ENCODE results near the gene RPL7A. TPM values are rescaled to one million over a fixed set of nuclear protein-coding genes. Genes with fewer than 3 reads are reported as not detected.
"Not testable (repeated sequence)": the region's sequence is repeated elsewhere in the genome, so short reads cannot be mapped to it uniquely, and the experiment has no call there.

RPL7A gene
- total and polyA plus RNA-seq, 2 donors (not counting 3 experiments of a cell fraction or from before 2014, with no cell fraction given): 2,112 to 2,329 TPM

DNA sequence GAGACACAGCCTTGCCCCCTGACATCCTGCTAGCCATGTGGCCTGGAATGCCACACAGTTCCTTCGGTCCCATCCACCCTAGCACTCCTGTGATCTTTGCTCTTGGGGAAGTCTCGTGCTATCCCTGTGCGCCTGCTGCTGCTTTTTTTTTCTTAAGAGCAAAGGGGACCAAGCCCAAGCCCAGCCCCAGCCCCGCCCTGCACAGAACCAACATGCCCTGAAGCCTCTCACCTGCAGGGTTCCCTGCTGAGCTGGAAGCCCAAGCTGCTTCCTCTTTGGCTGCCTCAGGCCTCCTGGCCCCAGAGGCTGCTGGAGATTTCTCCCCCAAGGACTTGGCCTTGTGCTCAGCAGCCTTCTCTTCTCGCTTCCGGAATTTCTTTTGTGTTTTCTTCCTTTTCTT, 13.9 kb upstream of the RPL7A start:
- Histone ChIP-seq H3K9me3 (replicated peaks; ENCODE audit: control insufficient read depth, insufficient read depth, low read length) (no peaks in the 10 kb centered on the region), H3K36me3 (ENCODE audit: control insufficient read depth in 2 of 2, extremely low read depth in 1 of 2, insufficient read depth in 2 of 2, low read length in 2 of 2) (peaks cover 11 to 39% of the 10 kb centered on the region in 2 experiments), H3K4me2 (ENCODE audit: insufficient read depth, low read length) (no peak overlapping the region), H3K27me3 (ENCODE audit: control insufficient read depth in 2 of 2, insufficient read depth in 2 of 2, low read length in 2 of 2) (no peaks in the 10 kb centered on the region), H2AFZ (ENCODE audit: low read depth, low read length) (no peak overlapping the region), H3K9me1 (replicated peaks; ENCODE audit: control insufficient read depth, extremely low read depth, insufficient read depth, low read length) (no peaks in the 10 kb centered on the region), H3K9ac (replicated peaks; ENCODE audit: extremely low read depth, insufficient read depth, low read length) (no peak overlapping the region), H3K79me2 (ENCODE audit: control insufficient read depth, insufficient read depth, low read length) (peaks cover 23% of the 10 kb centered on the region), H3K27ac (ENCODE audit: insufficient read depth, low read depth, low read length) (no peak overlapping the region), H3K4me1 (ENCODE audit: control insufficient read depth, extremely low read depth, insufficient read depth, low read length) (peaks cover 7% of the 10 kb centered on the region), H3K4me3 (replicated peaks in 1 of 3; ENCODE audit: insufficient read depth in 1 of 3, low read depth in 1 of 3, low read length in 3 of 3) (no peak overlapping the region), H4K20me1 (replicated peaks; ENCODE audit: control insufficient read depth, extremely low read depth, insufficient read depth, low read length) (no peaks in the 10 kb centered on the region)
- DNase-seq (ENCODE audit: low read depth, low spot score): no peak
- TF ChIP-seq JUN (IDR thresholded peaks at IDR 0.05; ENCODE audit: borderline replicate concordance, insufficient read depth, insufficient read length, low read depth) (no peak), GATA2 (IDR thresholded peaks at IDR 0.05; ENCODE audit: insufficient read depth, insufficient read length, low read depth, low read length) (no peak), POLR2AphosphoS5 (IDR thresholded peaks at IDR 0.05; ENCODE audit: insufficient read depth, low read depth, low read length) (no peak)
- TF ChIP-seq, protein P1, sequence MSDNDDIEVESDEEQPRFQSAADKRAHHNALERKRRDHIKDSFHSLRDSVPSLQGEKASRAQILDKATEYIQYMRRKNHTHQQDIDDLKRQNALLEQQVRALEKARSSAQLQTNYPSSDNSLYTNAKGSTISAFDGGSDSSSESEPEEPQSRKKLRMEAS (IDR thresholded peaks at IDR 0.05; ENCODE audit: insufficient read depth, insufficient read length): no peak
- TF ChIP-seq, protein P2, sequence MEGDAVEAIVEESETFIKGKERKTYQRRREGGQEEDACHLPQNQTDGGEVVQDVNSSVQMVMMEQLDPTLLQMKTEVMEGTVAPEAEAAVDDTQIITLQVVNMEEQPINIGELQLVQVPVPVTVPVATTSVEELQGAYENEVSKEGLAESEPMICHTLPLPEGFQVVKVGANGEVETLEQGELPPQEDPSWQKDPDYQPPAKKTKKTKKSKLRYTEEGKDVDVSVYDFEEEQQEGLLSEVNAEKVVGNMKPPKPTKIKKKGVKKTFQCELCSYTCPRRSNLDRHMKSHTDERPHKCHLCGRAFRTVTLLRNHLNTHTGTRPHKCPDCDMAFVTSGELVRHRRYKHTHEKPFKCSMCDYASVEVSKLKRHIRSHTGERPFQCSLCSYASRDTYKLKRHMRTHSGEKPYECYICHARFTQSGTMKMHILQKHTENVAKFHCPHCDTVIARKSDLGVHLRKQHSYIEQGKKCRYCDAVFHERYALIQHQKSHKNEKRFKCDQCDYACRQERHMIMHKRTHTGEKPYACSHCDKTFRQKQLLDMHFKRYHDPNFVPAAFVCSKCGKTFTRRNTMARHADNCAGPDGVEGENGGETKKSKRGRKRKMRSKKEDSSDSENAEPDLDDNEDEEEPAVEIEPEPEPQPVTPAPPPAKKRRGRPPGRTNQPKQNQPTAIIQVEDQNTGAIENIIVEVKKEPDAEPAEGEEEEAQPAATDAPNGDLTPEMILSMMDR (IDR thresholded peaks at IDR 0.05; ENCODE audit: extremely low read depth in 1 of 2, insufficient read depth in 1 of 2, low read depth in 1 of 2, low read length in 2 of 2): no peak
- FAIRE-seq: no peak
- ChIA-PET CTCF (interaction anchor here (0.7 to 2.4 kb wide), 2 partner anchors 95 to 148 kb away, joined by 3 to 18 read pairs; no protein-coding TSS in a partner anchor), POLR2A (no interaction called here)
- dilution Hi-C loops (cut with MboI; ENCODE audit: extremely low pct_ligation_motif_present, low sequenced_read_pairs) (no loop called here), intact Hi-C loops (cut with micrococcal nuclease) (no loop called here)
- no TSS peak for BruUV-seq (replicated peaks)

DNA sequence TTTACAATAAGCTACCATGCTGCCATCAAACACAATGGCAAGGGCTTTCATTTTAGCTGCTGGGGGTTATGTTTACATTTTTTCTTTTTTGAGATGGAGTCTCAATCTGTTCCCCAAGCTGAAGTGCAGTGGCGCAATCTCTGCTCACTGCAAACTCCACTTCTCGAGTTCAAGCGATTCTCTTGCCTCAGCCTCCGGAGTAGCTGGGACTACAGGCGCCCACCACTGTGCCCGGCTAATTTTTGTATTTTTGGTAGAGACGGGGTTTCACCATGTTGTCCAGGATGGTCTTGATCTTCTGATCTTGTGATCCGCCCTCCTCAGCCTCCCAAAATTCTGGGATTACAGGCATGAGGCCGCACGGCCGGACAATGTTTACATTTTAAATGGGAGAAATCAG, 13.1 kb upstream of the RPL7A start:
- CTCF ChIA-PET: interaction anchor here (1.0 to 2.4 kb wide), 4 partner anchors 9 to 152 kb away, joined by 3 to 18 read pairs (median 3); no protein-coding TSS in a partner anchor

More for the DNA sequence above, 13.1 kb upstream of the RPL7A start:
- H3K9me3 ChIP-seq (replicated peaks; ENCODE audit: control insufficient read depth, insufficient read depth, low read length); H4K20me1 ChIP-seq (replicated peaks; ENCODE audit: control insufficient read depth, extremely low read depth, insufficient read depth, low read length); H3K27me3 ChIP-seq (ENCODE audit: control insufficient read depth in 2 of 2, insufficient read depth in 2 of 2, low read length in 2 of 2); POLR2A ChIA-PET; BruUV-seq (replicated peaks); FAIRE-seq; H2AFZ ChIP-seq (ENCODE audit: low read depth, low read length); H3K4me1 ChIP-seq (ENCODE audit: control insufficient read depth, extremely low read depth, insufficient read depth, low read length); H3K27ac ChIP-seq (ENCODE audit: insufficient read depth, low read depth, low read length); DNase-seq (ENCODE audit: low read depth, low spot score); dilution Hi-C loops (cut with MboI; ENCODE audit: extremely low pct_ligation_motif_present, low sequenced_read_pairs); H3K9me1 ChIP-seq (replicated peaks; ENCODE audit: control insufficient read depth, extremely low read depth, insufficient read depth, low read length): not testable (repeated sequence)
- H3K4me3 ChIP-seq (replicated peaks in 1 of 3; ENCODE audit: insufficient read depth in 1 of 3, low read depth in 1 of 3, low read length in 3 of 3): peak overlapping the region in 1 of 3 experiments; percentile 71
- H3K79me2 ChIP-seq (ENCODE audit: control insufficient read depth, insufficient read depth, low read length): peaks cover 23% of the 10 kb centered on the region
- H3K9ac ChIP-seq (replicated peaks; ENCODE audit: extremely low read depth, insufficient read depth, low read length): peak overlapping the region; percentile 67
- H3K4me2 ChIP-seq (ENCODE audit: insufficient read depth, low read length): peak overlapping the region; percentile 49
- peaks cover 11 to 43% of the 10 kb centered on the region in 2 experiments for H3K36me3 ChIP-seq (ENCODE audit: control insufficient read depth in 2 of 2, extremely low read depth in 1 of 2, insufficient read depth in 2 of 2, low read length in 2 of 2)
- intact Hi-C loops (cut with micrococcal nuclease): loop anchor here (5.0 kb wide), 1 partner anchor 1007 kb away; no protein-coding TSS in a partner anchor
